ENCODE measurements around the gene TRIP6. TPM values are rescaled to one million over a fixed set of nuclear protein-coding genes. Genes with fewer than 3 reads are reported as not detected.
A peak's percentile ranks its signal among the peaks of the same experiment; 100 is the strongest.

Gene TRIP6
- total RNA-seq, 1 experiment from 2014 or later = 102 TPM

DNA sequence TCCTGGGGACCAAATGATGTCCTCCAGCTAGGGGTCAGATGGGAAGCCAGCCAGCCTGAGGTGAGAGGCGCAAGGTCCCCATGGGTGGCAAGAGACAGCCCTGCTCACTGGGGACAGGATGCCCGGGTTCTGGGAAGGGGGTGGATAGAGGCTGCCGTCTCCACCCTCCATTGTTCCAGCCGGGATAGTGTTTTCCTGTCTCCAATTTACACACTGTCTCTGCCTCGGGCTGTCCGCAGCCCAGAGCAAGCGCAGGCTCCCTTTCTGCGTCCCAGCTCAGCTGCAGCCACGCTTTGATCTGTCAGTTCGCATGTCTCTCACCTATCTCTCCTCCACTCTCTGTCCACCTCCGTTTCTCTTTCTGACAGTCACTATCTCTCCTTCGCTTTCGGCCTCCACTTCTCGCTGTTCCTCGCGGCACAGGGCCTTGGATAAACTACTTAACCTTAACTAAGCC, 41.9 kb upstream of the TRIP6 start:
- Histone ChIP-seq H3K4me3 (replicated peaks in 1 of 2; ENCODE audit: low read depth in 1 of 2, low read length in 2 of 2) (no peak overlapping the region; a peak in 1 of 4 replicates), H3K4me2 (ENCODE audit: low read length) (peak overlapping the region; percentile 81), H3K9me2 (ENCODE audit: insufficient read depth) (no peaks in the 10 kb centered on the region), H4K20me1 (ENCODE audit: insufficient read depth) (no peaks in the 10 kb centered on the region), H3K36me3 (ENCODE audit: control insufficient read depth in 1 of 2, insufficient read depth in 2 of 2, low read length in 2 of 2) (peaks cover 18 to 19% of the 10 kb centered on the region in 2 experiments; a peak in 3 of 4 replicates), H3K27me3 (ENCODE audit: insufficient read depth, low read length) (no peaks in the 10 kb centered on the region), H3K9ac (ENCODE audit: low read length) (no peak overlapping the region), H3K9me3 (ENCODE audit: control insufficient read depth in 1 of 2, insufficient read depth in 1 of 2, low read depth in 1 of 2, low read length in 2 of 2) (no peaks in the 10 kb centered on the region), H3K79me2 (ENCODE audit: insufficient read depth, low read length) (peaks cover 32% of the 10 kb centered on the region), H3K4me1 (ENCODE audit: control insufficient read depth in 1 of 2, insufficient read depth in 2 of 2, low read length in 2 of 2) (peaks cover 9 to 26% of the 10 kb centered on the region in 2 experiments; a peak in 3 of 4 replicates), H3K27ac (ENCODE audit: low read depth, low read length) (0 out of 2 replicates have a peak overlapping the region, but pooled peaks have one; percentile 96), H2AFZ (ENCODE audit: low read depth, low read length, poor library complexity, severe bottlenecking) (no peak overlapping the region)
- ChIA-PET POLR2A (no interaction called here), CTCF (interaction anchor here (1.4 kb wide), 1 partner anchor 120 kb away, joined by 6 read pairs; the partner anchor contains the start of gene POP7), RAD21 (ENCODE audit: low non-redundant PET in 1 of 2, low total read pairs in 2 of 2, uncharacterized antibody in 2 of 2, unreplicated experiment in 2 of 2) (no interaction called here)
- no peak for DNase-seq (ENCODE audit: low read depth, low spot score)
- intact Hi-C loops (cut with micrococcal nuclease) = no loop called here
- TF ChIP-seq EGR1 (IDR thresholded peaks at IDR 0.05; ENCODE audit: low read depth) (no peak), SIN3A (IDR thresholded peaks at IDR 0.05; ENCODE audit: low read depth) (no peak), ELF1 (IDR thresholded peaks at IDR 0.05; ENCODE audit: borderline replicate concordance, low read depth) (no peak), CBX3 (IDR thresholded peaks at IDR 0.05; ENCODE audit: low read depth) (no peak), POLR2A (IDR thresholded peaks at IDR 0.05; ENCODE audit: borderline replicate concordance, extremely low read depth, insufficient read depth, insufficient read length) (no peak), ZFX (IDR thresholded peaks at IDR 0.05) (no peak), SRF (IDR thresholded peaks at IDR 0.05; ENCODE audit: low read depth) (no peak), SP1 (IDR thresholded peaks at IDR 0.05; ENCODE audit: low read depth) (no peak), ZNF274 (IDR thresholded peaks at IDR 0.05; ENCODE audit: low read depth, low read length) (no peak), YY1 (IDR thresholded peaks at IDR 0.05; ENCODE audit: extremely low read depth, insufficient replicate concordance, low read depth, low read length) (no peak), TCF7L2 (IDR thresholded peaks at IDR 0.05; ENCODE audit: borderline replicate concordance, extremely low read depth, insufficient read depth, insufficient read length) (no peak), FOSL1 (IDR thresholded peaks at IDR 0.05; ENCODE audit: low read depth) (no peak)
- TF ChIP-seq, protein P1, sequence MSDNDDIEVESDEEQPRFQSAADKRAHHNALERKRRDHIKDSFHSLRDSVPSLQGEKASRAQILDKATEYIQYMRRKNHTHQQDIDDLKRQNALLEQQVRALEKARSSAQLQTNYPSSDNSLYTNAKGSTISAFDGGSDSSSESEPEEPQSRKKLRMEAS (IDR thresholded peaks at IDR 0.05) = no peak
- ATAC-seq = no peak
- no TSS peak for BruUV-seq (replicated peaks)

Measured in HCT116 (cell line).